Pons (tissue), 1 donor: ENCODE data around the gene FHIP2A.
"Not testable (repeated sequence)": the region's sequence is repeated elsewhere in the genome, so short reads cannot be mapped to it uniquely, and the experiment has no call there.

Experiments used
- DNase-seq: peaks from one replicate; pipeline ENCODE4 v3.0.0-alpha.2; 2016; ENCODE audit warnings: low spot score

FHIP2A gene, protein sequence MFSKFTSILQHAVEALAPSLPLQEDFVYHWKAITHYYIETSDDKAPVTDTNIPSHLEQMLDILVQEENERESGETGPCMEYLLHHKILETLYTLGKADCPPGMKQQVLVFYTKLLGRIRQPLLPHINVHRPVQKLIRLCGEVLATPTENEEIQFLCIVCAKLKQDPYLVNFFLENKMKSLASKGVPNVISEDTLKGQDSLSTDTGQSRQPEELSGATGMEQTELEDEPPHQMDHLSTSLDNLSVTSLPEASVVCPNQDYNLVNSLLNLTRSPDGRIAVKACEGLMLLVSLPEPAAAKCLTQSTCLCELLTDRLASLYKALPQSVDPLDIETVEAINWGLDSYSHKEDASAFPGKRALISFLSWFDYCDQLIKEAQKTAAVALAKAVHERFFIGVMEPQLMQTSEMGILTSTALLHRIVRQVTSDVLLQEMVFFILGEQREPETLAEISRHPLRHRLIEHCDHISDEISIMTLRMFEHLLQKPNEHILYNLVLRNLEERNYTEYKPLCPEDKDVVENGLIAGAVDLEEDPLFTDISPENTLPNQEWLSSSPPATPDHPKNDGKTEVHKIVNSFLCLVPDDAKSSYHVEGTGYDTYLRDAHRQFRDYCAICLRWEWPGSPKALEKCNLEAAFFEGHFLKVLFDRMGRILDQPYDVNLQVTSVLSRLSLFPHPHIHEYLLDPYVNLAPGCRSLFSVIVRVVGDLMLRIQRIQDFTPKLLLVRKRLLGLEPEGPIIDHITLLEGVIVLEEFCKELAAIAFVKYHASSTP

DNA sequence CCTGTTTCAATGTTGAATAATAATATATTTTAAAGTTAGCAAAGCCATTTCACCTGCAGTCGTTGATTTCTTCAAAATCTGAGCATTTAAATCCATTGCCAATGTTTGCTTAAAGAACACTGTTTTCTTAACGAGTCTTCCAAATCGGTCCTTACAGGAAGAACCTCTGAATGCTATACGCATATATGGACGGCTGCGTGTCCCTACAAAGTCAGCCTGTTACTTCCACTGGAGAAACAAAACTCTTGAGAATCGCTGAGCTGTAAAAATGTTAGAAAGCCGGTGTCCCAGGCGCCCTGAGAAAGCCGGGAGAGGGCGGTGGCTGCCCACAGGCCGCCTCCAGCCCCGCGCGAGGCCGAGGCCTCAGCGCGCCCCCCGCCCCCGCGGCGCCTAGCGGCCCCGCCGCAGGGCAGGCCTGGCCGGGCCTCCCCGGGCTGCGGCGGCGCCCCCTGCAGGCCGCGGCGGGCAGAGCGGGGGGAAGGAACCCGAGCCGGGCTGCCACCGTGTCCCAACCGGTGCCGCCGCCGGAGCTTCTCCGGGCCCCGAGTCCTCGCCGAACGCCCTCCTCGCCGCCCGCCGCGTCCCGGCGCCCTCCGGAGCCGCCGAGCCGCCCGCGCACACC is at the start of gene FHIP2A:
Gene FHIP2A (plus strand): TSS at position 488 of the 622 bp plus-strand sequence. CDS start 299 bp downstream, outside the sequence.
- DNase-seq: peak; percentile 41

DNA sequence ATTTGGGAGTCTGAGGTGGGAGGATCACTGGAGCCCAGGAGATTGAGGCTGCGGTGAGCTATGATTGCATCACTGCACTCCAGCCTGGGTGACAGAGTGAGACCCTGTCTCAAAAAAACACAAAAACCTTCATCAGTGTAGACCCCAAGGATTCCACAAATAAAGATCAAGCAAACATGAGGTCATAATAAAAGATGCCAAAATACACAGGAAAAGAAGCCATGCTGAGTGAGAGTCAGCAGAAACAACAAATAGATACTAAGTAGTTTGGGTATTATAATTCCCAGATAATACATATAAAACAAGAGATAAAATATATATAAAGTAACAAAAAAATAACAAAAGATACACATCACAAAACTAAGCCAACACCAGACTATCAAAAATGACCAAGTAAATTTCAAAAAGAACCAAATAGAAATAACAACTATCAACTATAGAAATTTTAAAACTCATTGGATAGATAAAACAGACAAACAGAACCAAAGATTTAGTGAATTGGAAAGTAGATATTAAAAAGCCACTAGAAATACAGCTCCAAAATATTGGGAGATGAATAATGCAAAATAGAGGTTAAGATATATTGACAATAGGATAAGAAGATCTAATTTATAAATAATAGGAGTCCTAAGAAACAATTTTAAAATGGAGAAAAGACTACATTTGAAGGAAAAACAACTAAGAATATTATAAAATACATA is 48.9 kb upstream of the FHIP2A start:
- DNase-seq: no peak

DNA sequence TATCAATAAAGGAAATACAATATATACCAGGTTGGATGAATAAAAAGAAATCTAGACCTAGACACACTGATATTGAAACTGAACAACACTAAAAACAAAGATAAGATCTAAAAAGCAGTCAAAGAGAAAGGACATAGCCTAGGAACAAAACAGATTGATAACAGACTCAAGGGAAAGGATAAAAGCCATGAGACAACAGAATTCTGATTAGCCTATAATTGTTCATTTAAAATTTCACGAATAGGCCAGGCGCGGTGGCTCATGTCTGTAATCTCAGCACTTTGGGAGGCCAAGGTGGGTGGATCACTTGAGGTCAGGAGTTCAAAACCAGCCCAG is 48.4 kb upstream of the FHIP2A start:
- DNase-seq: no peak

DNA sequence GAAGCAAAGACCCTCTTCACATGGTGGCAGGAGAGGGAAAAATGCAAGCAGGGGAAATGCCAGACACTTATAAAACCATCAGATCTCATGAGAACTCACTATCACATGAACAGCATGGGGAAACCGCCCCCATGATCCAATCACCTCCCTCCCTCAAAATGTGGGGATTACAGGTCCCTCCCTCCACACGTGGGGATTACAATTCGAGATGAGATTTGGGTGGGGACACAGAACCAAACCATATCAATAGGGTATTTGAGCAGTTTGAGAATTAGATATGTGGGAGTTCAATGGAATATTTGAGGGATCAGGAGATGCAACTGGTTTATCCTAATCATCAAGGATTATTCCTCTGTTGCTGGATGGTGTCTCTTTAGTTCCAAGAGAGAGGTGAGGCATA is 46.5 kb upstream of the FHIP2A start:
- not testable (repeated sequence) for DNase-seq

DNA sequence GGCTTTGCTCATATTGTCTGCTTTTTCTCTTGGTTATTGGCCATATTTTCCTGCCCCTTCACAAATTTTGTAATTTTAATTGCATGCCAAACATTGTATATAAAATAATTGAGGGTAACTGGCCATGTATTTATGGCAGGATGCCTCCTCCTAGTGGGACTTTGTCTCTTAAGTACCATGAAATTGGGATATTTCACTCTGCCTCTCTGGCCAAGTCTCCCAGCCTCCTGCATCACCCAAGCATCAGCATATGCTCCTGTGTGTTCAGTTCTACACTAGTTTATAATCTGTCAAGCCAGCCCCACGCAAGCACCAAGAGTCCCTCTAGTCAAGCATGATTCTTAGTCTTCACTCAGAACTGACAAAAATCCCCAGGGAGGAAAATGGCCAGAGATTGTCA is 44.2 kb upstream of the FHIP2A start:
- DNase-seq: no peak

DNA sequence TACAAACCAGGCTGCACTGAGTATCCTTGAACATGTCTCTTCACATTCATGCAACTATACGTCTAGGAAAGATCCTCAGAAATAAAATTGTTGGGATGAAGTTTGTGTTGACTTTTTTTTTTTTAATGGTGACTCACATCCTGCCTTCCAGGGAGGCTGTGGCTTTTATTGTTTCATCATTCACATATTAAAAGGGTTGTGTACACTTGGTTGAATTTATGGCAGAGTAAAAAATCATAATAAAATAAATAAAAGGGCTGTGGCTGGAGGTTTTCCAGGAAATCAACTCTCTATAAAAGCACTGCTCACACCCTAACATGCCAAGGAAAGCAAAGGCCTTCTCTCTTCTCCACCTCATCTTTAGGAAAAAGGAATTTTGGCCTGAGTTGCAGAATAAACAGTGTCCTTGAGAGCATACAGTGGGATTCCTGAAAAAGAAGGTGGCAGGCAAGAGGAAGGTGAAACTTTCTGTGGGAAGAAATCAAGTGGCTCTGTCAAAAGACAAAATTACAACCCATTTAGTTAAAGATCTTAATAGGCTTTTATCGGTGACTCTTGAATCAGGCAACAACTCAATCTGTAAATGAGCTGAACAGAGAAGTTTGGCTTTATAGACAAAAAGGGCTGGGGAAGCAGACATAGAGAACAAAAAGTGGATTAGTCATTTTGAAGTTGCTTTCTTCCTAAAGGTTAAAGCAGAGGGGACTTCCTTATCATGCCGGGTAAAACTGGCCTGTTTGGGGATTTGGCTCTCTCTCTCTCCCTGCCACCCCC is 41.6 kb upstream of the FHIP2A start:
- no peak for DNase-seq

DNA sequence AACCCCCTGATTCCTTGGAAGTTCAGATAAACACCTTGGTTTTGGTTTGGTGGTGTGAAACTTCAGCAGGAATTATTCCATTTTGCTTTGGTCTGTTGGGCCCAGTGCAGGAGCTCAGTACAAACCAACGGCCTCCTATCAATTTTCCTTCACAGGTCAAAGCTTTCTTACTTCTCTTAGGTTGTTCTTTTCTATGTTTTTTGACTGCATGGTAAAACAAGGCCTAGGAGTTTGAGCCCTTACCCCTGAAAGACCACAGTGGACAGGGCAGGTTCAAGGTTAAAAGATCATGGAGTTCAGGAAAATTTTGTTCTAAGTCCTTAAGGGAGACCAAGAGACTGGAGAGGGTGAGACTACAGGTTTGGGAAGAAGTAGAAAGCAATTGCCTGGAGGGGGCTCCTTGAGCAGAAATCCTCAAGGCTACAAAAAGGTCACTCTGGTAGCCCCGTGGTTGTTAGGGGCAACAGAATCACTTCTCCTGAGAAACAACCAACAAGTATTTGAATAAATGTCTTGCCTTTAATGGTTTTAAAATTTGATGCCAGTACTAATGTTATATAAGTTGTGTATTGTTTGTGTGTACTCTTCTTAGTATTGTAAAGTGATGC is 40.9 kb upstream of the FHIP2A start:
- DNase-seq: no peak

DNA sequence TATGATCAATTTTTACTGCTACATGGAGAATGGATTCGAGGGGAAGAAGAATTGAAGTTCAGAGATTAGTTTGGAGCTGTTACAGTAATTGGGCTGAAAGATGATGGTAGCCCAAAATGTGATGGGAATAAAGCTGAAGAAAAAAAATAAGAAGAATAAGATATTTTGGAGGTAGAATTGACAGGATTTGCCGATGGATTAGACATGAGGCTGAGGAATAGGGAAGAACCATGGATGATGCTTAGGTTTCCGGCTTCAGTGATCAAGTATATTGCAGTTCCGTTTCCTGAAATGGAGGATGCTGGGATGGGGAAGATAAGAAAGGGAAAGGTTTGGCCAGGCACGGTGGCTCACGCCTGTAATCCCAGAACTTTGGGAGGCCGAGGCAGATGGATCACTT is 38.9 kb upstream of the FHIP2A start:
- no peak for DNase-seq

DNA sequence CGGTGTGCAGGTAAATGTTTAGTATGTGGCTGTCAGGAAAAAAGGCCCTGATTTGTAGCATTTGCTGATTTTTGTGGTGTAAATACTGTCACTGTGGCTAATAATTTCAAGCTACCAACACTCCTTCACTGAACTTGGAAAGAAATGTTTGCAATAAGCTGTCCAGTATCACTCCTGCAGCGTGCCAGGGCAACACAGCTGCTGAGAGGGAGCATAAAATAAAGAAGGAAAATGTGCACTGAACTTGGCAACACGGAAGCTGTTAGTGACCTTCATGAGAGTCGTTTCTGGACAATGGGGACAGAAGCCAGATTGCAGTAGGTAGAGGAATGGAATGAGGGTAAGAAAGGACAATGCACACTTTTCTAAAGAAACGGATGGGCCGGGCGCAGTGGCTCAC is 37.9 kb upstream of the FHIP2A start:
- DNase-seq: no peak

DNA sequence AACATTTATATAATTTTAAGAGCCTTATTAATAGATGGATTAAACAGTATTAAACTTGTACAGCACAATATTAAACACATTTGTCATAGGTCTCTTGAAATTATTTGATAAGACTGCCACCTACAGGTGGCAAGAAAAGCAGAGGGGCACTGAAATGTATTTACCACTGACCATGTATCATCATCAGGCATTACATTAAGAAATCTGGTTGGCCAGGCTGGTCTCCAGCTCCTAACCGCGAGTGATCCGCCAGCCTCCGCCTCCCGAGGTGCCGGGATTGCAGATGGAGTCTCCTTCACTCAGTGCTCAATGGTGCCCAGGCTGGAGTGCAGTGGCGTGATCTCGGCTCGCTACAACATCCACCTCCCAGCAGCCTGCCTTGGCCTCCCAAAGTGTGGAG is 35.1 kb upstream of the FHIP2A start:
- peak; percentile 54 for DNase-seq

DNA sequence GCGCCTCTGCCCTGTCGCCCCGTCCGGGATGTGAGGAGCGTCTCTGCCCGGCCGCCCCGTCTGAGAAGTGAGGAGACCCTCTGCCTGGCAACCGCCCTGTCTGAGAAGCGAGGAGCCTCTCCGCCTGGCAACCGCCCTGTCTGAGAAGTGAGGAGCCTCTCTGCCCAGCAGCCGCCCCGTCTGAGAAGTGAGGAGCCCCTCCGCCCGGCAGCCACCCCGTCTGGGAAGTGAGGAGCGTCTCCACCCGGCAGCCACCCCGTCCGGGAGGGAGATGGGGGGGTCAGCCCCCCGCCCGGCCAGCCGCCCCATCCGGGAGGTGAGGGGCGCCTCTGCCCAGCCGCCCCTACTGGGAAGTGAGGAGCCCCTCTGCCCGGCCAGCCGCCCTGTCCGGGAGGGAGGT is 34.4 kb upstream of the FHIP2A start:
- not testable (repeated sequence) for DNase-seq

DNA sequence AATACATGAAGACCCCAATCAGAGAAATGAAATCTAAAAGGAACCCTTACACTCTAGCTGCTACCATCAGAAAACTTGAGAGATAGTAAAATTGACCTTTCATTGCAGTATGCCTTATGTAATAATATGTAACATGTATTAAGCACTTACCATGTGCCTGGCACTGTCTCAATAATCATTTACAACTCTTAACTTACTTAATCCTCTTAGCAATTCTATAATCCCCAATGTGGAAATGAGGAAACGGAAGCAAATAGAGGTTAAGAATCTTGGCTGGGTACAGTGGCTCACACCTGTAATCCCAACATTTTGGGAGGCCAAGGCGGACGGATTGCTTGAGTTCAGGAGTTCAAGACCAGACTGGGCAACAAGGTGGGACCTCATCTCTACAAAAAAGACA is 29.8 kb upstream of the FHIP2A start:
- DNase-seq: no peak

DNA sequence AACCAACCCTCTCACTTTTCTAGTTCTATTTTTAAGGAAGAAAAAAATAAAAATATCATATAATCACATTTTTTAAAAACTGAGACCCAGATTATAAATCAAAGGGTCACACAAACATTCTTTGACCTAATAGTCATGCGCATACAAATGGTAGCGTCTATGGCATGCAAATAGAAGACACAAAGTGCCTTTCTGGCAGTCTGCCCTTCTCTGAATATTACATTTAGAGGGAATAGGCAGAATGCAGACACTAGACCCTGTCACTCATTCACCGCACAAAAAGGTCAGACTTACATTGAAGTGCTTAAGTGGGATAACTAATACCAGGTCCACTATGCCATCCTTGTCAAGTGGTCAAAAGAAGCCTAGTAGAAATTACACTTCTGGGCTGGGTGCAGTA is 26.5 kb upstream of the FHIP2A start:
- DNase-seq: no peak

DNA sequence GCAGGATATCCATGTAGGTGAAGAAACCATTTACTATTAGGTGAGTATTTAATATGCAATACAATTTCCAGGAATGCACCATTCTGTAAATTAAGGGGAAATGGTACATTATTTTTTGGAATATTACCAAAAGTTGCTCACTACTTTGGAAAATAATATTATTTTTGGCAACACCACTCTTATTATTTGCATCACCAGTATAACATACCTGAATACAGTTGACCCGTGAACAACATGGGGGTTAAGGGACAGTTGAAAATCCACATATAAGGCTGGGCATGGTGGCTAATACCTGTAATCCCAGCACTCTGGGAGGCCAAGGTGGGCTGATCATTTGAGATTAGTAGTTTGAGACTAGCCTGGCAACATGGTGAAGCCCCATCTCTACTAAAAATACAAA is 21.2 kb upstream of the FHIP2A start:
- DNase-seq: no peak

DNA sequence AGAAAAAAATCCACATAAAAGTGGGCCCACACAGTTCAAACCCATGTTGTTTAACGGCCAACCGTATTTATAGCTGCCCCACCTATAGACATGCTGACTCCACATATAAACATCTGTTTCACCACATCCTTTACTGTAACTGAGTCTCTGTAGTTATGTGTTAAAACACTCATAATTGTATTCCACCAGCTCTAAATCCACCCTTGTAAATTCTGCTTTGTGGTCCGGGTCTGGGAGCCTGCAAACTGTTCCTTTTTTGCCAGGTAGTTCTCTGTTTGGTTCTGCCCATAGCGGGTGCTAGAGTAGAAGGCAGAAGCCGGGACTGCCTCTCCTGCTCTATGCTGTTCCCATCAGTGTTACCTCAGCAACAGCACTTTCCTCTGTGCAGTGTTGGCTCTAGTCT is 20.2 kb upstream of the FHIP2A start:
- no peak for DNase-seq

DNA sequence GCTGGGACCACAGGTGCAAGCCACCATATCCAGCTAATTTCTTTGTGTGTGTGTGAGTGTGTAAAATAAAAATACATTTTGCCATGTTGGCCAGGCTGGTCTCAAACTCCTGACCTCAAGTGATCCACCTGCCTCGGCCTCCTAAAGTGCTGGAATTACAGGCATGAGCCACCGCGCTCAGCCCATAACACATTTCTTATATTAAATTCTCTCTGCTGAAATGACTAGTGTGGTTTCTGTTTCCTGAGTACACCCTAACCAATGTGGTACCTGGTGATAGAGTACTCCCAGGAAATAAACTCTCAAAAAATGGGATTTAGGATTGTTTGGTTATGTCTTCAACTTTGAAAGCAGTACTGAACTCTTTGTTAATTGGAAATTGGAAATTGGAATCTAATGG is 19.4 kb upstream of the FHIP2A start:
- no peak for DNase-seq

DNA sequence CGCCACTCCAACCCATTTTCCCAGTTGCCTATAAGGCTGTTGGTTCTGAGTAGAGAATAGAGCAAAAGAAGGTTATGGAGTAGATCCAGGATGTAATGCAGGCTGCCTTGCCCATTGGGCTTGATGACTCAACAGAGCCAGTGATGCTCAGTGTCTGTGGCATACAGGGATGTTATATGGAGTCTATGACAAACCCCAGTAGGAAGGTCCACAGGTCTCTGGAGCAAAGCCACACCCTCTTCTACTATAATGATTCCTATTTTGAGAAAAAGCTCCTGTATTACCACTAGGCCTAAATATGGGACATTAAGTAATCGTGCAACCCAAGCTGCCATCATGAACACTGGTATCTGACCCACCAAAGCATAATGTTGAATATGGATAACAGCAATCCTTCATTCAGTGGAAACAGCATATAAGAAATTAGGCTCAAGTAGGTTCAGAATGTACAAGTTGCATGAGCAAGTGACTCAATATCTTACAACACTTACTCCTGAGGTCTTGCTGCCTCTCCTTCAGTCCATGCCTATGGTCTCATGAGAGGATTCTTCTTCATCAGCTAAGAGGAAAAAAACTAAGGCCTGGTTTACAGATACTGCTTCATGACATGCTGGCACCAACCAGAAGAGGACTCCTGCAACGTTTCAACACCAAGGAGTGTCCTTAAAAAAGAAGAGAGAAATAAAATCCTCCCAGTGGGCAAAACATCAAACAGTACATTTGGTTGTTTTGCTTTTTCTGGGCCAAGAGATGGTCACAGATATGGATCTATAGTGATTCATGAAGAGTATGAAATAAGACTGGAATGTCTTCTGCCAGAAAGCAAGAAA is 14.8 kb upstream of the FHIP2A start:
- no peak for DNase-seq

DNA sequence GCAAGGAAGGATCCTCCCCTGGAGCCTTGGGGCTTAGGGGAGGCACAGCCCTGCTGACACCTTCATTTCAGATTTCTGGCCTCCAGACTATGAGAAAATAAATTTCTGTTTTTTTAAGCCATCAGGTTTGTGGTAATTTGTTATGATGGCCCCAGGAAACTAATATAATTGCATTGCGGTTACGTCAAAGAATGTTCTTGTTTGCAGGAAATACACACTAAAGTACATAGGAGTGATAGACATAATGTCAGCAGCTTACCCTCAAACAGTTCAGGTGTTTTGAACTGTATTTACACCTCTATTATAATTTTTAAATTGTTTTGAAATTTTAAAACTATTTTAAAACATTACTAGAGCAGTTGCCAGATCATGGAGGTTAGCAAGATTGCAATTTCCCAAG is 12.6 kb upstream of the FHIP2A start:
- DNase-seq: no peak

DNA sequence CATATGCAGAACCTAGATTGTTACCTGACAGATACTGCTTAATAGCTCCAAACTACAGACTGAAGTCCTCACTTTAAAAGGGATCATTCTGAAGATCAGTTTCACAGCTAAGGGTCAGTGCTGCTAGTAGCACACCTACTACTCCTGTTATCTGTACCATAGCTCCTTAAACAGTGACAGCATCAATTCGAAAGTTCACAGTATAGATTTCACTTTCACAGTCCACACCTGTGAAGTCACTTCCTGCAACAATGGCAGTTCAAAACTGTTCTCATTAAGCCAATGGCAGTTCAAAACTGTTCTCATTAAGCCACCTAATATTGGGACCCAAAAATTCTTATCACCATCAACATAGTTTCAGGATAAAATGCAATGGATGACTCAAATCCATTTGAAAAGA is 10.7 kb upstream of the FHIP2A start:
- no peak for DNase-seq

DNA sequence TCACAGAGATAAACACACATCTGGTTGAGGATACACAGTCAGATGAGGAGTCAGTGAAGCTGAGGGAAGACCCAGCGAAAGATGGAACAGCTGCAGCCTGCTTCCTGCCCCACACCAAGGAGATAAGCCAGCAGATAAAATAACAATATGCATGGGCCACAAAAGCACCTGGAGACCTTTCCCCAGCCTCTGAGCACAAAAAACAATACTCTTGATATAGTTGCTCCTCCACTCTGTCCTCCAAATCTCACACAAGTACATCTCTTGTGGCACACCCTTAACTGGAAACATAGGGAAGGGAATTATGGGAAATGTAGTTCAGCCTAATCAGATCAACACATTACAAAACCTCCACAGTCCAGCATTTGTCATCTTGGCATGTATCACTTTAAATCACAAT is 9.7 kb upstream of the FHIP2A start:
- DNase-seq: no peak
